HL-60/S4 treated with phorbol 12-myristate 13-acetate at 8.2 ng/mL for 4 days and 3 days (cell line): ENCODE results near the gene GOLGB1.

Experiments used
- in situ Hi-C: fragments of 300-500 bp; cut with MboI; formaldehyde crosslinking; loops from 2 replicates; pipeline ENCODE4 v1.15.0; 2022; ENCODE audit warnings: low sequenced_read_pairs

GOLGB1 gene

GRCh38 chr3:121740896-121741295 lies 8.6 kb downstream of the GOLGB1 start:
- in situ Hi-C loops: no loop called here

- in situ Hi-C loops: no loop called here
Observed at GRCh38 chr3:121739902-121740301, 9.6 kb downstream of the GOLGB1 start.

- in situ Hi-C loops: no loop called here
Observed at GRCh38 chr3:121737644-121738043, 11.9 kb downstream of the GOLGB1 start.

GRCh38 chr3:121736112-121736511 lies 13.4 kb downstream of the GOLGB1 start:
- in situ Hi-C loops: no loop called here

- in situ Hi-C loops: no loop called here
Observed at GRCh38 chr3:121735047-121735696, 14.4 kb downstream of the GOLGB1 start.

- in situ Hi-C loops: no loop called here
Observed at GRCh38 chr3:121730940-121731687, 18.4 kb downstream of the GOLGB1 start.

GRCh38 chr3:121724130-121724529 lies 25.4 kb downstream of the GOLGB1 start:
- in situ Hi-C loops: no loop called here

- in situ Hi-C loops: no loop called here
Observed at GRCh38 chr3:121723485-121723884, 26.1 kb downstream of the GOLGB1 start.

GRCh38 chr3:121722411-121722810 lies 27.1 kb downstream of the GOLGB1 start:
- in situ Hi-C loops: no loop called here

- in situ Hi-C loops: no loop called here
Observed at GRCh38 chr3:121720163-121720562, 29.4 kb downstream of the GOLGB1 start.

GRCh38 chr3:121719423-121719822 lies 30.1 kb downstream of the GOLGB1 start:
- in situ Hi-C loops: no loop called here

- in situ Hi-C loops: no loop called here
Observed at GRCh38 chr3:121718205-121718846, 31.2 kb downstream of the GOLGB1 start.

GRCh38 chr3:121710347-121710746 lies 39.2 kb downstream of the GOLGB1 start:
- in situ Hi-C loops: no loop called here

GRCh38 chr3:121707531-121708273 lies 41.8 kb downstream of the GOLGB1 start:
- in situ Hi-C loops: no loop called here

GRCh38 chr3:121705541-121705940 lies 44.0 kb downstream of the GOLGB1 start:
- in situ Hi-C loops: no loop called here

GRCh38 chr3:121703973-121704372 lies 45.6 kb downstream of the GOLGB1 start:
- in situ Hi-C loops: no loop called here

- in situ Hi-C loops: no loop called here
Observed at GRCh38 chr3:121698901-121699300, 50.6 kb downstream of the GOLGB1 start.

GRCh38 chr3:121698476-121698875 lies 51.1 kb downstream of the GOLGB1 start:
- in situ Hi-C loops: no loop called here

GRCh38 chr3:121696186-121696585 lies 53.4 kb downstream of the GOLGB1 start:
- in situ Hi-C loops: no loop called here

GRCh38 chr3:121692010-121692699 lies 57.4 kb downstream of the GOLGB1 start:
- in situ Hi-C loops: no loop called here
